Activated naive CD4-positive, alpha-beta T cell treated with anti-CD3 and anti-CD28 coated beads, Interleukin-2, amount 10 ng/mL, durations not matched to agents 7 days and 5 days (primary cell): ENCODE data around the gene LGR6.
"Not testable (repeated sequence)": the region's sequence is repeated elsewhere in the genome, so short reads cannot be mapped to it uniquely, and the experiment has no call there.

Experiments
- CTCF ChIA-PET: fragments of 350-600 bp; sonication (Branson Sonifier 250); formaldehyde crosslinking; loops from one replicate; lab custom pipeline; 2021; ENCODE audit warnings: antibody characterized with exemption; lab: Charles Lee
- DNase-seq: peaks from one replicate; pipeline ENCODE4 v3.0.0-alpha.2; 2020
- H3K27ac Mint-ChIP-seq: one replicate; pipeline ENCODE4 v1.8.0; 2021; ENCODE audit warnings: mild to moderate bottlenecking, moderate library complexity, mixed read lengths
- H3K27me3 Mint-ChIP-seq: one replicate; pipeline ENCODE4 v1.8.0; 2021; ENCODE audit warnings: mild to moderate bottlenecking, mixed read lengths
- H3K36me3 Mint-ChIP-seq: one replicate; pipeline ENCODE4 v1.8.0; 2021; ENCODE audit warnings: mixed read lengths
- H3K4me1 Mint-ChIP-seq: one replicate; pipeline ENCODE4 v1.8.0; 2021; ENCODE audit warnings: mixed read lengths
- H3K4me3 Mint-ChIP-seq: one replicate; pipeline ENCODE4 v1.8.0; 2021; ENCODE audit warnings: mild to moderate bottlenecking, moderate library complexity, mixed read lengths
- H3K9me3 Mint-ChIP-seq: one replicate; pipeline ENCODE4 v1.8.0; 2021; ENCODE audit warnings: mixed read lengths

Gene LGR6

GRCh38 chr1:202162418-202163280, 30.9 kb upstream of the LGR6 start:
- DNase-seq: no peak
- Mint-ChIP-seq H3K4me1 (peaks cover 83% of the 10 kb centered on the region), H3K9me3 (no peaks in the 10 kb centered on the region), H3K36me3 (peaks cover 27% of the 10 kb centered on the region), H3K4me3 (peak overlapping the region; percentile 93), H3K27ac (peak overlapping the region; percentile 99), H3K27me3 (peaks cover 8% of the 10 kb centered on the region)
- CTCF ChIA-PET: interaction anchor here (0.8 to 5.5 kb wide), 7 partner anchors 8 to 27 kb away, joined by 3 to 34 read pairs (median 6); no protein-coding TSS in a partner anchor

GRCh38 chr1:202163281-202164270, 30.0 kb upstream of the LGR6 start:
- H3K27ac Mint-ChIP-seq: no peak overlapping the region
- H3K9me3 Mint-ChIP-seq: no peaks in the 10 kb centered on the region
- CTCF ChIA-PET: interaction anchor here (1.2 to 5.5 kb wide), 6 partner anchors 7 to 28 kb away, joined by 4 to 34 read pairs (median 6); no protein-coding TSS in a partner anchor
- H3K4me3 Mint-ChIP-seq: no peak overlapping the region
- DNase-seq: no peak
- H3K36me3 Mint-ChIP-seq: peaks cover 18% of the 10 kb centered on the region
- peaks cover 73% of the 10 kb centered on the region for H3K4me1 Mint-ChIP-seq
- peaks cover 13% of the 10 kb centered on the region for H3K27me3 Mint-ChIP-seq

GRCh38 chr1:202164271-202165037, 29.1 kb upstream of the LGR6 start:
- Mint-ChIP-seq H3K4me1 (peaks cover 68% of the 10 kb centered on the region), H3K36me3 (peaks cover 10% of the 10 kb centered on the region), H3K27me3 (peaks cover 13% of the 10 kb centered on the region), H3K9me3 (no peaks in the 10 kb centered on the region), H3K4me3 (peak overlapping the region; percentile 5), H3K27ac (peak overlapping the region; percentile 53)
- peak; percentile 86 for DNase-seq
- CTCF ChIA-PET: interaction anchor here (1.0 to 2.5 kb wide), 4 partner anchors 9 to 21 kb away, joined by 4 to 22 read pairs (median 4); no protein-coding TSS in a partner anchor

GRCh38 chr1:202165267-202165941, 28.2 kb upstream of the LGR6 start:
- H3K4me1 Mint-ChIP-seq: peaks cover 66% of the 10 kb centered on the region
- no peak for DNase-seq
- CTCF ChIA-PET: interaction anchor here (1.0 to 2.5 kb wide), 3 partner anchors 10 to 20 kb away, joined by 4 to 22 read pairs (median 6); no protein-coding TSS in a partner anchor
- peaks cover 17% of the 10 kb centered on the region for H3K27me3 Mint-ChIP-seq
- H3K27ac Mint-ChIP-seq: peak overlapping the region; percentile 53
- H3K4me3 Mint-ChIP-seq: no peak overlapping the region
- H3K36me3 Mint-ChIP-seq: peaks cover 3% of the 10 kb centered on the region
- H3K9me3 Mint-ChIP-seq: no peaks in the 10 kb centered on the region

- Mint-ChIP-seq H3K9me3 (no peaks in the 10 kb centered on the region), H3K36me3 (no peaks in the 10 kb centered on the region), H3K4me1 (peaks cover 61% of the 10 kb centered on the region), H3K27me3 (peaks cover 17% of the 10 kb centered on the region), H3K4me3 (no peak overlapping the region), H3K27ac (peak overlapping the region; percentile 33)
- CTCF ChIA-PET: interaction anchor here (0.9 to 2.5 kb wide), 5 partner anchors 10 to 24 kb away, joined by 3 to 22 read pairs (median 6); no protein-coding TSS in a partner anchor
- DNase-seq: no peak
Observed at GRCh38 chr1:202165942-202166843, 27.4 kb upstream of the LGR6 start.

GRCh38 chr1:202167054-202167453, 26.5 kb upstream of the LGR6 start:
- H3K4me1 Mint-ChIP-seq: peaks cover 52% of the 10 kb centered on the region
- not testable (repeated sequence) for H3K9me3 Mint-ChIP-seq, H3K36me3 Mint-ChIP-seq, DNase-seq, H3K27ac Mint-ChIP-seq, H3K4me3 Mint-ChIP-seq
- peaks cover 17% of the 10 kb centered on the region for H3K27me3 Mint-ChIP-seq
- CTCF ChIA-PET: interaction anchor here (0.6 to 2.5 kb wide), 4 partner anchors 12 to 122 kb away, joined by 3 to 22 read pairs (median 5); no protein-coding TSS in a partner anchor

GRCh38 chr1:202167708-202168415, 25.7 kb upstream of the LGR6 start:
- no peak for DNase-seq
- CTCF ChIA-PET: no interaction called here
- H3K27ac Mint-ChIP-seq: no peak overlapping the region
- H3K27me3 Mint-ChIP-seq: peaks cover 17% of the 10 kb centered on the region
- H3K9me3 Mint-ChIP-seq: no peaks in the 10 kb centered on the region
- no peak overlapping the region for H3K4me3 Mint-ChIP-seq
- peaks cover 44% of the 10 kb centered on the region for H3K4me1 Mint-ChIP-seq
- no peaks in the 10 kb centered on the region for H3K36me3 Mint-ChIP-seq

GRCh38 chr1:202168861-202169260, 24.7 kb upstream of the LGR6 start:
- no peaks in the 10 kb centered on the region for H3K9me3 Mint-ChIP-seq
- no peak for DNase-seq
- no peak overlapping the region for H3K27ac Mint-ChIP-seq
- no peaks in the 10 kb centered on the region for H3K36me3 Mint-ChIP-seq
- no peak overlapping the region for H3K4me3 Mint-ChIP-seq
- peaks cover 34% of the 10 kb centered on the region for H3K4me1 Mint-ChIP-seq
- CTCF ChIA-PET: interaction anchor here (0.9 to 2.3 kb wide), 2 partner anchors 14 to 16 kb away, joined by 4 to 6 read pairs; no protein-coding TSS in a partner anchor
- H3K27me3 Mint-ChIP-seq: peaks cover 18% of the 10 kb centered on the region

- Mint-ChIP-seq H3K4me3 (no peak overlapping the region), H3K36me3 (no peaks in the 10 kb centered on the region), H3K9me3 (no peaks in the 10 kb centered on the region), H3K27me3 (peaks cover 22% of the 10 kb centered on the region), H3K4me1 (peaks cover 15% of the 10 kb centered on the region), H3K27ac (no peak overlapping the region)
- CTCF ChIA-PET: interaction anchor here (1.0 to 2.6 kb wide), 9 partner anchors 8 to 23 kb away, joined by 3 to 19 read pairs (median 5); partner anchors contain the start of genes LGR6 and PTPN7
- DNase-seq: no peak
Observed at GRCh38 chr1:202170726-202171125, 22.9 kb upstream of the LGR6 start.

- H3K4me1 Mint-ChIP-seq: peaks cover 8% of the 10 kb centered on the region
- H3K4me3 Mint-ChIP-seq: no peak overlapping the region
- H3K27ac Mint-ChIP-seq: no peak overlapping the region
- no peaks in the 10 kb centered on the region for H3K9me3 Mint-ChIP-seq
- no peaks in the 10 kb centered on the region for H3K36me3 Mint-ChIP-seq
- no peak for DNase-seq
- CTCF ChIA-PET: interaction anchor here (1.0 to 2.6 kb wide), 4 partner anchors 9 to 16 kb away, joined by 3 to 19 read pairs (median 6); partner anchors contain the start of gene PTPN7
- peaks cover 15% of the 10 kb centered on the region for H3K27me3 Mint-ChIP-seq
Observed at GRCh38 chr1:202171292-202172014, 22.1 kb upstream of the LGR6 start.

- CTCF ChIA-PET: interaction anchor here (1.4 to 2.6 kb wide), 3 partner anchors 10 to 17 kb away, joined by 5 to 19 read pairs (median 7); partner anchors contain the start of gene PTPN7
Observed at GRCh38 chr1:202172015-202172355, 21.6 kb upstream of the LGR6 start.

More at GRCh38 chr1:202172015-202172355, 21.6 kb upstream of the LGR6 start:
- H3K4me1 Mint-ChIP-seq: peaks cover 5% of the 10 kb centered on the region
- no peak for DNase-seq
- H3K9me3 Mint-ChIP-seq: no peaks in the 10 kb centered on the region
- peaks cover 15% of the 10 kb centered on the region for H3K27me3 Mint-ChIP-seq
- no peak overlapping the region for H3K4me3 Mint-ChIP-seq
- H3K36me3 Mint-ChIP-seq: no peaks in the 10 kb centered on the region
- no peak overlapping the region for H3K27ac Mint-ChIP-seq
